Measurements from ENCODE around the gene UTP11.

Gene UTP11

GRCh38 chr1:38047603-38048141, 35.1 kb downstream of the UTP11 start:
- DNase-seq, result no peak

GRCh38 chr1:38050397-38051078, 38.0 kb downstream of the UTP11 start:
- DNase-seq, result no peak

- no peak for DNase-seq
These were observed 38.6 kb downstream of the UTP11 start for GRCh38 chr1:38051079-38051543.

GRCh38 chr1:38052750-38053415, 40.3 kb downstream of the UTP11 start:
- no peak for DNase-seq

- DNase-seq, result no peak
These were observed 41.0 kb downstream of the UTP11 start for GRCh38 chr1:38053416-38054091.

- DNase-seq, result no peak
These were observed 42.9 kb downstream of the UTP11 start for GRCh38 chr1:38055398-38055797.

GRCh38 chr1:38055965-38056364, 43.4 kb downstream of the UTP11 start:
- DNase-seq, result no peak

GRCh38 chr1:38059635-38060250, 47.2 kb downstream of the UTP11 start:
- DNase-seq, result no peak

GRCh38 chr1:38060498-38060897, 48.0 kb downstream of the UTP11 start:
- no peak for DNase-seq

GRCh38 chr1:38061290-38061689, 48.8 kb downstream of the UTP11 start:
- DNase-seq, result no peak

- no peak for DNase-seq
These were observed 49.4 kb downstream of the UTP11 start for GRCh38 chr1:38061883-38062328.

GRCh38 chr1:38062361-38063288, 50.1 kb downstream of the UTP11 start:
- DNase-seq, result no peak

- DNase-seq, result no peak
These were observed 51.1 kb downstream of the UTP11 start for GRCh38 chr1:38063616-38064015.

- DNase-seq, result no peak
These were observed 51.8 kb downstream of the UTP11 start for GRCh38 chr1:38064197-38064903.

- DNase-seq, result no peak
These were observed 55.9 kb downstream of the UTP11 start for GRCh38 chr1:38068220-38068979.

- DNase-seq, result no peak
These were observed 56.4 kb downstream of the UTP11 start for GRCh38 chr1:38068980-38069340.

GRCh38 chr1:38071312-38072256, 59.0 kb downstream of the UTP11 start:
- DNase-seq, result no peak

GRCh38 chr1:38072858-38073257, 60.3 kb downstream of the UTP11 start:
- DNase-seq, result no peak

- DNase-seq, result no peak
These were observed 61.2 kb downstream of the UTP11 start for GRCh38 chr1:38073534-38074301.

Measured in NK-92 treated with Interleukin-12 subunit alpha and Interleukin-12 subunit beta, amount 100 ng/mL, for 24 hours (cell line).